ENCODE results near the gene MIA2. TPM values are rescaled to one million over a fixed set of nuclear protein-coding genes. Genes with fewer than 3 reads are reported as not detected.
"Not testable (repeated sequence)": the region's sequence is repeated elsewhere in the genome, so short reads cannot be mapped to it uniquely, and the experiment has no call there.

MIA2 gene
- total RNA-seq, 2 donors from 2014 or later: 41.8 to 61.8 TPM

DNA sequence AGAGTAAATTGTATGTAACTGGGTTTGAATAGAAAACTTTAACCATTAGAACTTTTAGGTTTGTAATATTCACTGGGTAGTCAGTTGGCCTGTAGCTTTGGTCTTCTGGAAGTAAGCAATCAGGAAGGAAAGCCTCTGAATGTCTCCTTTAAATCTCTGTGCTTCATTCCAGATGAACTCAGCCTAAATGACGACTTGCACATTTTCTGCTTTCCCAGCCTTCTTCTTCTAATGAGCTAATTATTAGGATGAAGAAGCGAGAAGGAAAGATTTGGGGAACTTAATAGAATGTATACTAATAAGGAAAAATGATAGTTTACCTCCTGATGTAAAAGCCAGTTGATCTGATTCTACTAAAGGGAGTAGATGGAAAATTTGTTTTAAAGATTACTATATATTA, 90.4 kb downstream of the MIA2 start:
- Histone ChIP-seq H3K9me3 (no peaks in the 10 kb centered on the region), H3K4me1 (no peaks in the 10 kb centered on the region), H3K36me3 (no peaks in the 10 kb centered on the region), H3K4me3 (no peak overlapping the region), H3K9ac (ENCODE audit: low read depth in 2 of 2, low read length in 2 of 2) (no peak overlapping the region), H3K27ac (no peak overlapping the region), H3K27me3 (no peaks in the 10 kb centered on the region)
- DNase-seq: no peak
- intact Hi-C loops (cut with DNase I): no loop called here
- TF ChIP-seq, protein P1, sequence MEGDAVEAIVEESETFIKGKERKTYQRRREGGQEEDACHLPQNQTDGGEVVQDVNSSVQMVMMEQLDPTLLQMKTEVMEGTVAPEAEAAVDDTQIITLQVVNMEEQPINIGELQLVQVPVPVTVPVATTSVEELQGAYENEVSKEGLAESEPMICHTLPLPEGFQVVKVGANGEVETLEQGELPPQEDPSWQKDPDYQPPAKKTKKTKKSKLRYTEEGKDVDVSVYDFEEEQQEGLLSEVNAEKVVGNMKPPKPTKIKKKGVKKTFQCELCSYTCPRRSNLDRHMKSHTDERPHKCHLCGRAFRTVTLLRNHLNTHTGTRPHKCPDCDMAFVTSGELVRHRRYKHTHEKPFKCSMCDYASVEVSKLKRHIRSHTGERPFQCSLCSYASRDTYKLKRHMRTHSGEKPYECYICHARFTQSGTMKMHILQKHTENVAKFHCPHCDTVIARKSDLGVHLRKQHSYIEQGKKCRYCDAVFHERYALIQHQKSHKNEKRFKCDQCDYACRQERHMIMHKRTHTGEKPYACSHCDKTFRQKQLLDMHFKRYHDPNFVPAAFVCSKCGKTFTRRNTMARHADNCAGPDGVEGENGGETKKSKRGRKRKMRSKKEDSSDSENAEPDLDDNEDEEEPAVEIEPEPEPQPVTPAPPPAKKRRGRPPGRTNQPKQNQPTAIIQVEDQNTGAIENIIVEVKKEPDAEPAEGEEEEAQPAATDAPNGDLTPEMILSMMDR (IDR thresholded peaks at IDR 0.05): no peak

DNA sequence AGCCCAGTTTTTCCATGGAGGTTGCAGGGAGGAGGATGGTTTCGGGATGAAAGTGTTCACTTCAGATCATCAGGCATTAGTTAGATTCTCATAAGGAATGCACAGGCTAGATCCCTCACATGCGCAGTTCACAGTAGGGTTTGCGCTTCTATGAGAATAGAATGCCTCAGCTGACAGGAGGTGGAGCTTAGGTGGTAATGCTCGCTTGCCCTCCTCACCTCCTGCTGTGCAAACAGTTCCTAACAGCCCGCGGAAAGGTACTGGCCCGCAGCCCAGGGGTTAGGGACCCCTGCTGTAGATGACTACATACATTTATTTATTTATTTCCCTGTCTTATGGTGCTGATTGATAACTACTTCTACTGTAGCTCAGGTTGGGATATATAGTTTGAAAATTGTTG, 105.3 kb downstream of the MIA2 start:
- Histone ChIP-seq H3K9ac (ENCODE audit: low read depth in 2 of 2, low read length in 2 of 2) (no peak overlapping the region), H3K27ac (no peak overlapping the region), H3K9me3 (no peaks in the 10 kb centered on the region), H3K36me3 (no peaks in the 10 kb centered on the region), H3K4me1 (no peaks in the 10 kb centered on the region), H3K4me3 (no peak overlapping the region), H3K27me3 (no peaks in the 10 kb centered on the region)
- intact Hi-C loops (cut with DNase I): no loop called here
- no peak for DNase-seq
- TF ChIP-seq, protein P1 (IDR thresholded peaks at IDR 0.05): no peak

DNA sequence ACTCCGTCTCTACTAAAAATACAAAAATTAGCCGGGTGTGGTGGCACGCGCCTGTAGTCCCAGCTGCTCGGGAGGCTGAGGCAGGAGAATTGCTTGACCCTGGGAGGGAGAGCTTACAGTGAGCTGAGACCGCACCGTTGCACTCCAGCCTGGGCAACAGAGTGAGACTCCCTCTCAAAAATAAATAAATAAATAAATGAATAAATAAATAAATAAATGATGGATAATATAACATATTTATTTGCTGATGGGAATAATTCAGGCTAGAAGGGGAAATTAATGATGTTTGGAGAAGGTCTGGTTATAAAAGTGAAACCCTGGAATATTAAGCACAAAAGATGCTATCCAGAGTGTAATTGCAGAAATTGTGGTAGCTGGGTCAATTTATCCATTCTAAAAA, 107.4 kb downstream of the MIA2 start:
- H3K4me3 ChIP-seq; H3K36me3 ChIP-seq; H3K9me3 ChIP-seq; H3K4me1 ChIP-seq; intact Hi-C loops (cut with DNase I); H3K27me3 ChIP-seq; H3K9ac ChIP-seq (ENCODE audit: low read depth in 2 of 2, low read length in 2 of 2); DNase-seq; H3K27ac ChIP-seq: not testable (repeated sequence)

DNA sequence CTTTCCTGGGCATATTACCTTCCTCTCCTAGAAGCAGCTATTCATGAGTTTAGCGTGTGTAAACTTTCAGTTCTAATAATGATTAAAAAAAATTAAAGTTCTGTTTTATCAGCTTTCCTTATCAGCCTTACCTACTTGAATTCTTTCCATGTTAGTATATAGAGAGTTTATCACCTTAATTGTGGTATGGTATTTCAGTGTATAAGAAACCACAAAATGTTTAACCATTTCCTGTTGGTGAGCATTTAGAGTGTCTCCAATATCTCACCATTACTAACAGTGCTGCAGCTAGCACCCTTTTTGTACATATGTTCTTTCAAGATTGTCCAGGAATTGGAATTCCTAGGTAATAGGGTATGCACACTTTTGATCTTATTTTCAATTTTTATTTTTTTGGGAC, 109.1 kb downstream of the MIA2 start:
- DNase-seq: no peak
- TF ChIP-seq, protein P1 (IDR thresholded peaks at IDR 0.05): no peak
- no peak overlapping the region for H3K27ac ChIP-seq
- H3K27me3 ChIP-seq: no peaks in the 10 kb centered on the region
- H3K9ac ChIP-seq (ENCODE audit: low read depth in 2 of 2, low read length in 2 of 2): no peak overlapping the region
- intact Hi-C loops (cut with DNase I): no loop called here
- no peaks in the 10 kb centered on the region for H3K9me3 ChIP-seq
- H3K4me1 ChIP-seq: no peaks in the 10 kb centered on the region
- no peaks in the 10 kb centered on the region for H3K36me3 ChIP-seq
- no peak overlapping the region for H3K4me3 ChIP-seq

DNA sequence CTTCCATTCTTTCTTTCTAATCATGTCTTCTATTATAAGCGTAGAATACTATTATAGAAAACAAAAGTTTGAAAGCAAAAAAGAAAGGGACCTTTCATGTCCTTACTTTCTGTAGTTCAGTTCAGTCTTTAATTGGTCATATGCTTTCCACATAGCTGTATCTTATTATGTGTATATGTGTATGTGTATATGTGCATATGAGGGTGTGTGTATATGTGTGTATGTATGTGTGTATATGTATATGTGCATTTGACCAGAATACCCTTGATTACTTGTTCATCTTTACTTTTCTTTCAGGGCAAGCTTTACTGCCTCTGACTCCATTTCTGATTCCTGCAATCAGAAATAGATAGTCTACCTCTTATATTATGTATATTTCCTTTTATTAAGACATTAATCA, 109.9 kb downstream of the MIA2 start:
- no peaks in the 10 kb centered on the region for H3K4me1 ChIP-seq
- no peak overlapping the region for H3K9ac ChIP-seq (ENCODE audit: low read depth in 2 of 2, low read length in 2 of 2)
- H3K4me3 ChIP-seq: no peak overlapping the region
- intact Hi-C loops (cut with DNase I): no loop called here
- TF ChIP-seq, protein P1 (IDR thresholded peaks at IDR 0.05): no peak
- DNase-seq: no peak
- no peaks in the 10 kb centered on the region for H3K36me3 ChIP-seq
- H3K27me3 ChIP-seq: no peaks in the 10 kb centered on the region
- H3K27ac ChIP-seq: no peak overlapping the region
- no peaks in the 10 kb centered on the region for H3K9me3 ChIP-seq

DNA sequence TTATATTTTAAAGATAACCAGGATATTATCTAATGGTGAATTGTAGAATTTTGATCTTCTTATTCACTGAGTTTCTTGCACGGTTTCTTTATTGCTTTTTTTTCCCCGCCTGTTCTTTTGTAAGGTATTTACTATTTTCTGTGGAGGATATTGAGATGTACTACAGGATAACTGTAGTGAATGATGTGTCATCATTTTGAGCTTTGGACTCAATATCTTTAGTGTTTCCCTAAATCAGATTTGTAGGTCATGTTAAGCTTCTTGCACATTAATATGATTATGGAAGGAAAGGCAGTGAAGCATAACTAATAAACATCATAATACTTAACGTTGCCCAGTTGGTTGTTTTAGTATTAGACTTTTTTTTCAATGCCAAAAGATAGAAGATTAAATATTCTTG, 117.2 kb downstream of the MIA2 start:
- TF ChIP-seq, protein P1 (IDR thresholded peaks at IDR 0.05): no peak
- H3K36me3 ChIP-seq: no peaks in the 10 kb centered on the region
- H3K27ac ChIP-seq: no peak overlapping the region
- H3K27me3 ChIP-seq: no peaks in the 10 kb centered on the region
- intact Hi-C loops (cut with DNase I): no loop called here
- H3K4me3 ChIP-seq: no peak overlapping the region
- H3K9ac ChIP-seq (ENCODE audit: low read depth in 2 of 2, low read length in 2 of 2): no peak overlapping the region
- no peaks in the 10 kb centered on the region for H3K9me3 ChIP-seq
- H3K4me1 ChIP-seq: no peaks in the 10 kb centered on the region
- no peak for DNase-seq
